GM12878 (cell line): Measurements from ENCODE around the gene PIAS2. TPM values are rescaled to one million over a fixed set of nuclear protein-coding genes. Genes with fewer than 3 reads are reported as not detected.

ENCODE experiments used
- ATAC-seq: fragments of 200-7000 bp; cut with Tn5 transposase; 3 replicates; pipeline ENCODE4 v1.9.1; 2020; ENCODE audit warnings: mild to moderate bottlenecking, moderate library complexity
- BruUV-seq: library from RNA; stranded (reverse); fragments of 400-500 nt; replicated peaks from 2 replicates; lab custom pipeline; 2021; lab: Mats Ljungman, UMichigan
- CTCF ChIA-PET: fragments of 300-600 bp; sonication (Branson Sonifier 250); formaldehyde crosslinking; extraction: SDS; loops from one replicate; lab custom pipeline; 2021; ENCODE audit warnings: inconsistent platforms; lab: Yijun Ruan, JAX
- POLR2A ChIA-PET: fragments of 350-600 bp; formaldehyde crosslinking; extraction: SDS; loops from one replicate; lab custom pipeline; 2021; ENCODE audit warnings: inconsistent platforms; lab: Charles Lee
- RAD21 ChIA-PET: fragments of 300-600 bp; sonication (Branson Sonifier 250); formaldehyde crosslinking; loops from one replicate; lab custom pipeline; 2023; ENCODE audit warnings: antibody characterized with exemption; ENCODE audit not compliant: unreplicated experiment; lab: Charles Lee
- SMC1A ChIA-PET: fragments of 300-600 bp; sonication (Branson Sonifier 250); formaldehyde crosslinking; loops from one replicate; lab custom pipeline; 2023; ENCODE audit not compliant: unreplicated experiment, uncharacterized antibody; lab: Charles Lee
- DNase-seq: peaks from one replicate; pipeline ENCODE4 v3.0.0-alpha.2; 2011; ENCODE audit warnings: low read depth, low spot score
- FAIRE-seq: peaks from 3 replicates; lab custom pipeline; 2011; peaks lifted over from hg19 to GRCh38; lab: Jason Lieb, UNC
- H2AFZ ChIP-seq: 2 replicates; pipeline ENCODE4 v1.6.0; 2011; ENCODE audit warnings: low read depth, low read length, control low read depth; ENCODE audit not compliant: control insufficient read depth
- H3K27ac ChIP-seq: 2 replicates; pipeline ENCODE4 v1.5.1; 2011; ENCODE audit warnings: control low read depth; ENCODE audit not compliant: control insufficient read depth, insufficient read depth
- H3K27me3 ChIP-seq, 2 experiments: replicated peaks in 1 of 2; 2 replicates each; pipeline versions ENCODE4 v1.6.0 to v1.6.1; 2011; ENCODE audit warnings: low read length in 1 of 2; ENCODE audit not compliant: control insufficient read depth in 2 of 2, insufficient read depth in 2 of 2
- H3K36me3 ChIP-seq, 2 experiments: 2 replicates each; pipeline ENCODE4 v1.5.1; 2011; ENCODE audit warnings: low read length in 1 of 2; ENCODE audit not compliant: control insufficient read depth in 2 of 2, insufficient read depth in 2 of 2
- H3K4me1 ChIP-seq: 2 replicates; pipeline ENCODE4 v1.6.1; 2011; ENCODE audit warnings: mild to moderate bottlenecking, low read length, moderate library complexity, mixed read lengths; ENCODE audit not compliant: control insufficient read depth, insufficient read depth
- H3K4me2 ChIP-seq: 2 replicates; pipeline ENCODE4 v1.6.0; 2011; ENCODE audit warnings: control low read depth; ENCODE audit not compliant: control insufficient read depth, insufficient read depth
- H3K4me3 ChIP-seq: fragments of 200-600 bp; sonication (generic); 2 replicates; pipeline ENCODE4 v1.5.1; 2016
- H3K79me2 ChIP-seq: 2 replicates; pipeline ENCODE4 v1.6.0; 2011; ENCODE audit warnings: low read length; ENCODE audit not compliant: control insufficient read depth, insufficient read depth
- H3K9ac ChIP-seq: 2 replicates; pipeline ENCODE4 v1.8.0; 2011; ENCODE audit warnings: low read length, control low read depth, mixed read lengths; ENCODE audit not compliant: control insufficient read depth, insufficient read depth
- H3K9me3 ChIP-seq: replicated peaks from 3 replicates; pipeline ENCODE4 v1.5.1; 2011; ENCODE audit warnings: mild to moderate bottlenecking, low read length; ENCODE audit not compliant: control insufficient read depth, insufficient read depth
- H4K20me1 ChIP-seq: 2 replicates; pipeline ENCODE4 v1.6.0; 2011; ENCODE audit not compliant: control insufficient read depth, insufficient read depth
- BMI1 ChIP-seq: fragments of 450-650 bp; IDR thresholded peaks from 2 replicates; pipeline ENCODE4 v1.6.1; 2016; ENCODE audit warnings: mild to moderate bottlenecking, moderate library complexity, borderline replicate concordance
- IRF4 ChIP-seq: IDR thresholded peaks from 2 replicates; pipeline ENCODE4 v1.6.1; 2011; ENCODE audit warnings: low read depth, low read length
- MTA3 ChIP-seq: IDR thresholded peaks from 2 replicates; pipeline ENCODE4 v1.6.1; 2012; ENCODE audit warnings: low read length, inconsistent platforms, borderline replicate concordance
- PAX8 ChIP-seq: fragments of 450-650 bp; IDR thresholded peaks from 2 replicates; pipeline ENCODE4 v1.6.1; 2017; ENCODE audit warnings: mild to moderate bottlenecking, moderate library complexity
- SIN3A ChIP-seq: IDR thresholded peaks from 2 replicates; pipeline ENCODE4 v1.6.1; 2012; ENCODE audit warnings: low read depth, low read length, improper control_type of control experiment
- SUZ12 ChIP-seq: fragments of 200-600 bp; sonication (generic); IDR thresholded peaks from one replicate; pipeline ENCODE4 v1.6.1; 2018; ENCODE audit warnings: antibody characterized with exemption, mild to moderate bottlenecking; ENCODE audit not compliant: unreplicated experiment
- TCF3 ChIP-seq: IDR thresholded peaks from 2 replicates; pipeline ENCODE4 v1.6.1; 2012; ENCODE audit warnings: low read depth, mild to moderate bottlenecking, low read length, borderline replicate concordance; ENCODE audit not compliant: insufficient read depth
- YBX1 ChIP-seq: fragments of 450-650 bp; IDR thresholded peaks from 2 replicates; pipeline ENCODE4 v1.6.1; 2016; ENCODE audit warnings: antibody characterized with exemption
- WGBS: methylation state at CpG from one replicate; pipeline ENCODE4 v1.1.6; 2016; ENCODE audit warnings: low lambda C conversion rate; ENCODE audit not compliant: insufficient replicate concordance, insufficient coverage; ENCODE audit errors: missing lambda C conversion rate; 5-methylcytosine and 5-hydroxymethylcytosine counted together
- in situ Hi-C: fragments of 300-500 bp; cut with MboI; formaldehyde crosslinking; loops from 9 replicates; pipeline ENCODE4 v1.14.3; 2018; ENCODE audit warnings: mixed read lengths
- intact Hi-C: fragments of 100-400 bp; cut with micrococcal nuclease; formaldehyde crosslinking; loops from one replicate; pipeline ENCODE4 v1.14.2; 2022; ENCODE audit not compliant: unreplicated experiment
- polyA plus RNA-seq, 11 experiments: library from polyadenylated mRNA; depleted of rRNA in 4 of 11; unstranded in 6 of 11; stranded (reverse) in 5 of 11; fragments of >200 nt; fragmentation: Nextera tagmentation in 4 of 11; fragmentation: Illumina TruSeq in 1 of 11; extraction: Ambion mirVana in 4 of 11; extraction: Trizol in 1 of 11; gene quantifications; 1 replicate in 1 of 11; 2 replicates in 10 of 11; pipeline versions ENCODE4 v1.2.1 to v1.2.3, GENCODE V29; 2011 to 2016; ENCODE audit warnings: inconsistent platforms in 2 of 11, missing spikeins in 2 of 11, low read depth in 1 of 11
- total RNA-seq, 4 experiments: library from RNA; depleted of rRNA in 3 of 4; stranded (reverse); fragments of >200 nt in 3 of 4; fragmentation: Illumina TruSeq in 1 of 4; extraction: Trizol in 1 of 4; gene quantifications; 2 replicates each; pipeline versions ENCODE4 v1.2.1 to v1.2.3, GENCODE V29; 2013 to 2021
- TF ChIP-seq, protein P1 (sequence below): IDR thresholded peaks from 2 replicates; pipeline ENCODE4 v1.6.1; 2011; ENCODE audit warnings: borderline replicate concordance, low read depth, mild to moderate bottlenecking, moderate library complexity, mixed read lengths, low read length; ENCODE audit not compliant: insufficient read depth; ENCODE audit errors: extremely low read length
- TF ChIP-seq, protein P2 (sequence below), 3 experiments: IDR thresholded peaks in 2 of 3; conservative IDR thresholded peaks in 1 of 3; 2 replicates each; pipeline ENCODE4 v1.5.1; 2011; ENCODE audit warnings: low read depth in 3 of 3, low read length in 3 of 3, mild to moderate bottlenecking in 3 of 3, control low read depth in 2 of 3, moderate library complexity in 2 of 3, inconsistent platforms in 1 of 3, mixed read lengths in 1 of 3; ENCODE audit not compliant: control insufficient read depth in 2 of 3, insufficient read depth in 1 of 3; ENCODE audit errors: extremely low read depth in 1 of 3

The PIAS2 gene
- total and polyA plus RNA-seq, 10 of the 15 experiments (the other 5 are each of a cell fraction or from before 2014, with no cell fraction given), result 4.0 to 31.8 (median 22.4) TPM

DNA sequence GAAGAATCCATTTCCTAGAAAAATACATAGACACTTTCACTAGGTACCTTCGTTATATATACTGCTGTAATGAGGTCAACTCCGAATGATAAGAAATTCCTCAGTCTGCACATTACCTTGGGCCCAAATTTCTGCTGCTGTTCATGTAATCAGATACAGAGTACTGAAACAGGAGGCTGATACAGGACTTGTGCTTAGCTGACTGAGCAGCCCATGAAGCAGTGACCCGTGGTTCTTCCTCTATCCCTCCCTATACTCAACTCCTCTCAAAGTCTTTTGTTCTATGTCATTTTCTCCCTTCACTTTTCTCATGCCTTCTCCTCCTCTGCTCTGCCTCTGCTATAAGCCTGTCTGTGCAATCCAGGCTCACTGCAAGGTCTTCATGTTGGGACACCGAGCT lies 102.9 kb downstream of the PIAS2 start (continued):
- TF ChIP-seq, protein P1, sequence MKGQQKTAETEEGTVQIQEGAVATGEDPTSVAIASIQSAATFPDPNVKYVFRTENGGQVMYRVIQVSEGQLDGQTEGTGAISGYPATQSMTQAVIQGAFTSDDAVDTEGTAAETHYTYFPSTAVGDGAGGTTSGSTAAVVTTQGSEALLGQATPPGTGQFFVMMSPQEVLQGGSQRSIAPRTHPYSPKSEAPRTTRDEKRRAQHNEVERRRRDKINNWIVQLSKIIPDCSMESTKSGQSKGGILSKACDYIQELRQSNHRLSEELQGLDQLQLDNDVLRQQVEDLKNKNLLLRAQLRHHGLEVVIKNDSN, result no peak
- TF ChIP-seq SIN3A (no peak), SUZ12 (no peak), MTA3 (no peak)
- TF ChIP-seq, protein P2, sequence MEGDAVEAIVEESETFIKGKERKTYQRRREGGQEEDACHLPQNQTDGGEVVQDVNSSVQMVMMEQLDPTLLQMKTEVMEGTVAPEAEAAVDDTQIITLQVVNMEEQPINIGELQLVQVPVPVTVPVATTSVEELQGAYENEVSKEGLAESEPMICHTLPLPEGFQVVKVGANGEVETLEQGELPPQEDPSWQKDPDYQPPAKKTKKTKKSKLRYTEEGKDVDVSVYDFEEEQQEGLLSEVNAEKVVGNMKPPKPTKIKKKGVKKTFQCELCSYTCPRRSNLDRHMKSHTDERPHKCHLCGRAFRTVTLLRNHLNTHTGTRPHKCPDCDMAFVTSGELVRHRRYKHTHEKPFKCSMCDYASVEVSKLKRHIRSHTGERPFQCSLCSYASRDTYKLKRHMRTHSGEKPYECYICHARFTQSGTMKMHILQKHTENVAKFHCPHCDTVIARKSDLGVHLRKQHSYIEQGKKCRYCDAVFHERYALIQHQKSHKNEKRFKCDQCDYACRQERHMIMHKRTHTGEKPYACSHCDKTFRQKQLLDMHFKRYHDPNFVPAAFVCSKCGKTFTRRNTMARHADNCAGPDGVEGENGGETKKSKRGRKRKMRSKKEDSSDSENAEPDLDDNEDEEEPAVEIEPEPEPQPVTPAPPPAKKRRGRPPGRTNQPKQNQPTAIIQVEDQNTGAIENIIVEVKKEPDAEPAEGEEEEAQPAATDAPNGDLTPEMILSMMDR (IDR thresholded peaks at IDR 0.05 in 2 of 3, conservative IDR thresholded peaks at IDR 0.05 in 1 of 3; ENCODE audit: control insufficient read depth in 2 of 3, extremely low read depth in 1 of 3, insufficient read depth in 1 of 3, low read depth in 3 of 3, low read length in 3 of 3), result no peak

GRCh38 chr18:46812311-46812710 lies 105.0 kb downstream of the PIAS2 start:
- RAD21 ChIA-PET, result no interaction called here
- no peak for ATAC-seq
- H3K27me3 ChIP-seq, result no peaks in the 10 kb centered on the region
- SMC1A ChIA-PET, result interaction anchor here (1.1 to 2.0 kb wide), 2 partner anchors 18 to 103 kb away, joined by 3 to 6 read pairs; no protein-coding TSS in a partner anchor
- H3K79me2 ChIP-seq, result no peaks in the 10 kb centered on the region
- in situ Hi-C loops, result no loop called here
- H4K20me1 ChIP-seq, result no peaks in the 10 kb centered on the region
- H3K4me3 ChIP-seq, result no peak overlapping the region
- CTCF ChIA-PET, result no interaction called here
- H3K4me2 ChIP-seq, result no peak overlapping the region
- no peaks in the 10 kb centered on the region for H3K4me1 ChIP-seq
- no peak overlapping the region for H3K27ac ChIP-seq
- no TSS peak for BruUV-seq
- POLR2A ChIA-PET, result interaction anchor here (0.6 kb wide), 1 partner anchor 29 kb away, joined by 3 read pairs; no protein-coding TSS in a partner anchor
- DNase-seq, result no peak
- no peak for FAIRE-seq
- no peaks in the 10 kb centered on the region for H3K36me3 ChIP-seq
- H3K9me3 ChIP-seq, result no peaks in the 10 kb centered on the region
- intact Hi-C loops, result no loop called here
- TF ChIP-seq TCF3 (no peak), YBX1 (no peak), BMI1 (no peak), IRF4 (no peak), PAX8 (no peak)
- TF ChIP-seq, all 136 proteins: peak for 0
- Histone ChIP-seq H3K9ac (no peak overlapping the region), H2AFZ (no peak overlapping the region)
- 92% methylated on average over 2 of the region's 2 CpGs for WGBS
